ENCODE results near the gene CNIH3.

Gene CNIH3

DNA sequence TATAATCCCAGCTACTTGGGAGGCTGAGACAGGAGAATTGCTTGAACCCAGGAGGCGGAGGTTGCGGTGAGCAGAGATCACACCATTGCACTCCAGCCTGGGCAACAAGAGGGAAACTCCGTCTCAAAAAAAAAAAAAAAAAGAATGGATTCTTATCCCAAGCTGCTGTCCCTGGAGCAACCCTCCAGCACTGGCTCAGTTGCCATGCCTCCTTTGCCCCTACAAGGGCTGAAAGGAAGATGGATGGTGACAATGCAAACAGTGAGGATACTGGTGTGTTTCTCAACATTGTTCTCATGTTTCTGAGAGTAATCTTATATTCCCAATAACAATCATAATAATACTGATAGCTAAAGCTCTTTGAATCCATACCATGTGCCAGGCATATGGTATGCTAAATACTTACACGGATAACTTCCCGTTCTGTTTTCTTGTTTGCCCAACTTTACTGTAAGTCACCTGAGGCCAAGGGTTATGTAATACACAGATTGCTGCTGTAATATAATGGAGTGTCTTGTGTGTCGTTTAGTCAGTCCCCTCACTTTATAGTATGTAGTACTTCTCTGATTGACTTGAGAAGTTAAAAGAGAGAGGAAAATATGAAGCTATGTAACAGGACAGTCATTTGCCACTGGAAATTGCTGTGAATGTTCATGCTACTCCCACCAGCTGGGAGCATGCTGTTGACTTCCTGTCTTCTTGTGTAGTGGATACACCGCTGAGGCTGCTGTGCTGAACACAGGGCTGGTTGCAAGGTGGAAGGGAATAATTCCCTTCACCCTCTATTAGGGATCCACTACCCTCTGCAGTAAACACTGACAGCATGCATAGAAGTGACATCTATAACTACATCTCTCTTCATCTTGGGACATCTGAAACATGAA, 153.6 kb downstream of the CNIH3 start:
- H3K36me3 ChIP-seq, result no peaks in the 10 kb centered on the region
- H3K27me3 ChIP-seq, result peaks cover 0 to 9% of the 10 kb centered on the region in 2 donors
- no peak for DNase-seq
- H3K4me1 ChIP-seq, result no peaks in the 10 kb centered on the region
- no peaks in the 10 kb centered on the region for H3K9me3 ChIP-seq
- H3K4me3 ChIP-seq, result no peak overlapping the region
- intact Hi-C loops (cut with DNase I; ENCODE audit: low total_unique reads), result no loop called here
- TF ChIP-seq, protein P1, sequence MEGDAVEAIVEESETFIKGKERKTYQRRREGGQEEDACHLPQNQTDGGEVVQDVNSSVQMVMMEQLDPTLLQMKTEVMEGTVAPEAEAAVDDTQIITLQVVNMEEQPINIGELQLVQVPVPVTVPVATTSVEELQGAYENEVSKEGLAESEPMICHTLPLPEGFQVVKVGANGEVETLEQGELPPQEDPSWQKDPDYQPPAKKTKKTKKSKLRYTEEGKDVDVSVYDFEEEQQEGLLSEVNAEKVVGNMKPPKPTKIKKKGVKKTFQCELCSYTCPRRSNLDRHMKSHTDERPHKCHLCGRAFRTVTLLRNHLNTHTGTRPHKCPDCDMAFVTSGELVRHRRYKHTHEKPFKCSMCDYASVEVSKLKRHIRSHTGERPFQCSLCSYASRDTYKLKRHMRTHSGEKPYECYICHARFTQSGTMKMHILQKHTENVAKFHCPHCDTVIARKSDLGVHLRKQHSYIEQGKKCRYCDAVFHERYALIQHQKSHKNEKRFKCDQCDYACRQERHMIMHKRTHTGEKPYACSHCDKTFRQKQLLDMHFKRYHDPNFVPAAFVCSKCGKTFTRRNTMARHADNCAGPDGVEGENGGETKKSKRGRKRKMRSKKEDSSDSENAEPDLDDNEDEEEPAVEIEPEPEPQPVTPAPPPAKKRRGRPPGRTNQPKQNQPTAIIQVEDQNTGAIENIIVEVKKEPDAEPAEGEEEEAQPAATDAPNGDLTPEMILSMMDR (IDR thresholded peaks at IDR 0.05), result no peak
- no peak overlapping the region for H3K27ac ChIP-seq

DNA sequence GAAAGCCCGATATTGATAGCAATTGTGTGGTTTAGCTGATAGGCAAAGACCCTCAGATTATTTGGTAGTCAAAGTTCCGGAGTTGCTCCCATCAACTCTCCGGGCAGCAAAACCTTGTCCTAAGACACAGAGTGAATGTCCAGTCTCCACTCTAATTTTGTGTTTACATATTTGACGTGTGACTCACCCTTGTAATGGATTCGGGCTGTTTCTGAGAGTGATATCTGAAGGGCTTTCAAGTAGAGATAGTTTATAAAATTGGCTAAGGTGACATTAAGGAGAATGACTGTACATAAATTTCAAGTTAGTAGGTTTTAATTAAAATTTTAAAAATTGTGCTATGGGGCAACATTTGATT, 154.2 kb downstream of the CNIH3 start:
- intact Hi-C loops (cut with DNase I; ENCODE audit: low total_unique reads), result no loop called here
- Histone ChIP-seq H3K36me3 (no peaks in the 10 kb centered on the region), H3K9me3 (no peaks in the 10 kb centered on the region), H3K27ac (no peak overlapping the region), H3K27me3 (peaks cover 0 to 9% of the 10 kb centered on the region in 2 donors), H3K4me3 (no peak overlapping the region), H3K4me1 (no peaks in the 10 kb centered on the region)
- DNase-seq, result no peak
- TF ChIP-seq, protein P1 (IDR thresholded peaks at IDR 0.05), result no peak

DNA sequence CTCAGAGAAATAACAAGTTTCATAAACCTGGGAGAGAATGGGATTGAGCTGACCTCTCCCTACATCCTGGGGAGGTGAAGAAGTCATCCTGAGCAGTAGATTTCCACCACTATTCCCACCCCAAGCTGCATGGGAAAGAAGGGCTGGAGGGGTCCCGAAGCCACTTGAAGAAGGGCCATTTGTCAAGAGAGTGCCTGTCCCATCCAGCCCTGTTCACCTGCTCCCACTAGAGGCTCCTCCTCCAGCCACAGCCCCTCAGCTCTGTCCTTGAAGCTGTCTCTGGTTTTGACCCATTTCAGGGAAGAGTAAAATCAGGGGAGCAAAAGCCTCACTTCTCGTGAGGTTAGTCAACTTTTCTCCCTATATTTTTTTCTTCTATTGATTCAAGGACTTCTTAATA, 157.5 kb downstream of the CNIH3 start:
- H3K9me3 ChIP-seq, result no peaks in the 10 kb centered on the region
- no peaks in the 10 kb centered on the region for H3K36me3 ChIP-seq
- no peak overlapping the region for H3K4me3 ChIP-seq
- peaks cover 0 to 4% of the 10 kb centered on the region in 2 donors for H3K27me3 ChIP-seq
- H3K4me1 ChIP-seq, result no peaks in the 10 kb centered on the region
- TF ChIP-seq, protein P1 (IDR thresholded peaks at IDR 0.05), result no peak
- no peak overlapping the region for H3K27ac ChIP-seq
- no peak for DNase-seq
- intact Hi-C loops (cut with DNase I; ENCODE audit: low total_unique reads), result no loop called here

DNA sequence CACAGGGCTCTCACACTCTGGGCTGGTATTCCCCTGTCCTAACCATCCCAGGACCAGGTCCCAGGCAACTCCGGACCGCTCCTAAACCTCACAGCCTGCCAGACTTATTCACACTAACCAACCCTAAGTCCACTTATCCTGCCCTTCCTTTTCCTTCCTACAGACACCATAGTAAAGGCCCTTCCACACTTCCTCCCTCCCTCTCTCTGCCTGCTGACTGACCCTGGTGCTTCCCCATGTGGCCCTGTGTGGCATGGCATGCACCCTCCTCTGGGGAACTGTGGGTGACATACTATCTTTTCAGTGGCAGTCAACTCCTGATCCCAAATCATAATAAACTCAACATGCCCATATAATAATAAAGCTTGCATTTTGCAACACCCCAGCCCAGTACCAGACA, 158.3 kb downstream of the CNIH3 start:
- TF ChIP-seq, protein P1 (IDR thresholded peaks at IDR 0.05), result no peak
- no peaks in the 10 kb centered on the region for H3K4me1 ChIP-seq
- no peak overlapping the region for H3K27ac ChIP-seq

DNA sequence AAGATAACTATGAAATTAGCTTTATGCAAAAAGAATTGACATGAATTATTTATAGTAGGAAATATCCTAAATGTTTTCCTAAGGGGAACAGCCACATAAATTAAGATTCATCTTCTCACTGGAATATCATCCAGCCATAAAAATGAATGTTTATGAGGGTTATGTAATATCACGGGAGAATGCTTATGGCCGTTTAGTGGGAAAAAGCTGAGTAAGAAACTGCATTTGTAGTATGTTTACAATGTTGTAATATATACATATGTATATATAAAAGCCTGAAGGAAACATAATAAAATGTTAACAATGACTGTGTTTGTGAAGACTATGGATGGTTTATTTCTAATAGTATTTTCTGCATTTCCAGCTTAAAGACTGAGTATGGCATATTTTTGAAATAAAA, 161.1 kb downstream of the CNIH3 start:
- TF ChIP-seq, protein P1 (IDR thresholded peaks at IDR 0.05), result no peak
- DNase-seq, result no peak
- no peaks in the 10 kb centered on the region for H3K4me1 ChIP-seq
- intact Hi-C loops (cut with DNase I; ENCODE audit: low total_unique reads), result no loop called here
- no peaks in the 10 kb centered on the region for H3K9me3 ChIP-seq
- H3K4me3 ChIP-seq, result no peak overlapping the region
- peaks cover 0 to 4% of the 10 kb centered on the region in 2 donors for H3K27me3 ChIP-seq
- no peaks in the 10 kb centered on the region for H3K36me3 ChIP-seq
- no peak overlapping the region for H3K27ac ChIP-seq

More for the DNA sequence above, 158.3 kb downstream of the CNIH3 start:
- no peak for DNase-seq
- no peaks in the 10 kb centered on the region for H3K36me3 ChIP-seq
- peaks cover 0 to 4% of the 10 kb centered on the region in 2 donors for H3K27me3 ChIP-seq
- intact Hi-C loops (cut with DNase I; ENCODE audit: low total_unique reads), result no loop called here
- no peaks in the 10 kb centered on the region for H3K9me3 ChIP-seq
- H3K4me3 ChIP-seq, result no peak overlapping the region
